ENCODE measurements around the gene SNX18. TPM values are rescaled to one million over a fixed set of nuclear protein-coding genes. Genes with fewer than 3 reads are reported as not detected.

SNX18 gene
- total and polyA plus RNA-seq, 10 donors = 4.8 to 82.5 (median 68.1) TPM

GRCh38 chr5:54577528-54577927 is 60.0 kb downstream of the SNX18 start:
- intact Hi-C loops (cut with DNase I; ENCODE audit: low total_unique reads) = no loop called here
- H3K36me3 ChIP-seq = no peaks in the 10 kb centered on the region
- H3K27me3 ChIP-seq (replicated peaks in 1 of 7) = no peaks in the 10 kb centered on the region

GRCh38 chr5:54577937-54578653 is 60.5 kb downstream of the SNX18 start:
- Histone ChIP-seq H3K36me3 (no peaks in the 10 kb centered on the region), H3K27ac (no peak overlapping the region), H3K27me3 (replicated peaks in 1 of 7) (no peaks in the 10 kb centered on the region), H3K4me3 (no peak overlapping the region), H3K9me3 (no peaks in the 10 kb centered on the region), H3K4me1 (peaks cover 5 to 51% (median 24%) of the 10 kb centered on the region in 6 donors)
- WGBS, 5 donors = 77 to 89% (median 81%) methylated on average over 7 of the region's 7 CpGs
- TF ChIP-seq POLR2A (IDR thresholded peaks at IDR 0.05) = no peak
- no peak for TF ChIP-seq POLR2AphosphoS5 (IDR thresholded peaks at IDR 0.05)
- TF ChIP-seq CTCF (IDR thresholded peaks at IDR 0.05 in 8 of 11, conservative IDR thresholded peaks at IDR 0.05 in 3 of 11) = no peak
- DNase-seq = no peak
- intact Hi-C loops (cut with DNase I; ENCODE audit: low total_unique reads) = no loop called here

More at GRCh38 chr5:54577528-54577927, 60.0 kb downstream of the SNX18 start:
- WGBS, 5 donors = 54 to 80% (median 70%) methylated on average over 5 of the region's 5 CpGs
- peaks cover 5 to 51% (median 23%) of the 10 kb centered on the region in 6 donors for H3K4me1 ChIP-seq
- TF ChIP-seq POLR2AphosphoS5 (IDR thresholded peaks at IDR 0.05) = no peak
- TF ChIP-seq POLR2A (IDR thresholded peaks at IDR 0.05) = no peak
- no peak for TF ChIP-seq CTCF (IDR thresholded peaks at IDR 0.05 in 8 of 11, conservative IDR thresholded peaks at IDR 0.05 in 3 of 11)
- H3K9me3 ChIP-seq = no peaks in the 10 kb centered on the region
- DNase-seq = no peak
- H3K27ac ChIP-seq = no peak overlapping the region
- no peak overlapping the region for H3K4me3 ChIP-seq

GRCh38 chr5:54579591-54580295 is 62.2 kb downstream of the SNX18 start:
- H3K36me3 ChIP-seq = no peaks in the 10 kb centered on the region
- H3K4me3 ChIP-seq = no peak overlapping the region
- intact Hi-C loops (cut with DNase I; ENCODE audit: low total_unique reads) = no loop called here
- WGBS, 5 donors = 18 to 41% (median 27%) methylated on average over 1 of the region's 1 CpG
- H3K4me1 ChIP-seq = peaks cover 5 to 39% (median 20%) of the 10 kb centered on the region in 6 donors
- DNase-seq = no peak
- TF ChIP-seq POLR2AphosphoS5 (IDR thresholded peaks at IDR 0.05) (no peak), POLR2A (IDR thresholded peaks at IDR 0.05) (no peak), CTCF (IDR thresholded peaks at IDR 0.05 in 8 of 11, conservative IDR thresholded peaks at IDR 0.05 in 3 of 11) (no peak)
- H3K9me3 ChIP-seq = no peaks in the 10 kb centered on the region
- no peaks in the 10 kb centered on the region for H3K27me3 ChIP-seq (replicated peaks in 1 of 7)
- H3K27ac ChIP-seq = peak overlapping the region in 1 of 8 donors; percentile 74

Data from spleen (tissue), 11 donors.